ENCODE measurements around the gene P2RX7.

DNA sequence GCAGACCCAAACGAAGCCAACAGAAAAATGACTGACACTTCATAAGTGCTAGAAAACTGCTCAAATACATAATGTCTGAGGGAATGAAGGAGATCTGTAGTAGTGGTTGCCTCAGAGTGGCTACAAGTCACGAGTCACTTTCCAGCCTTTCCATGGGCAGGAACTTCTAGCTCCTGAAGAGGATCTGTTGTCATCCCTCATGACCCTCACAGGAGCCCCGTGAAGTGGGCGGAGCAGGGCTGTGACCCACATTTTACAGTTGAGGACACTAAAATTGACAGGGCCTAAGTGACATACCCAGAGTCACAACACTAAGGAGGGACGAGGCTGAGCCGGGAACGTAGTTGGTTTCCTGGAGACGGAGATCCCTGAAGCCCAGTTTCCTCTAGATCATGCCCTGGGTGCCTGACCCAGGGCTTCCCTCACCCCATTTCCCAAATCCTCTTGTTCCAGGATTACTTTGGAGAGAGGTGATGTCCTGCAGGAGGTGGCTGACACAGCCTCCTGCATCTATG, 45.8 kb upstream of the P2RX7 start:
- TF ChIP-seq, protein P1, sequence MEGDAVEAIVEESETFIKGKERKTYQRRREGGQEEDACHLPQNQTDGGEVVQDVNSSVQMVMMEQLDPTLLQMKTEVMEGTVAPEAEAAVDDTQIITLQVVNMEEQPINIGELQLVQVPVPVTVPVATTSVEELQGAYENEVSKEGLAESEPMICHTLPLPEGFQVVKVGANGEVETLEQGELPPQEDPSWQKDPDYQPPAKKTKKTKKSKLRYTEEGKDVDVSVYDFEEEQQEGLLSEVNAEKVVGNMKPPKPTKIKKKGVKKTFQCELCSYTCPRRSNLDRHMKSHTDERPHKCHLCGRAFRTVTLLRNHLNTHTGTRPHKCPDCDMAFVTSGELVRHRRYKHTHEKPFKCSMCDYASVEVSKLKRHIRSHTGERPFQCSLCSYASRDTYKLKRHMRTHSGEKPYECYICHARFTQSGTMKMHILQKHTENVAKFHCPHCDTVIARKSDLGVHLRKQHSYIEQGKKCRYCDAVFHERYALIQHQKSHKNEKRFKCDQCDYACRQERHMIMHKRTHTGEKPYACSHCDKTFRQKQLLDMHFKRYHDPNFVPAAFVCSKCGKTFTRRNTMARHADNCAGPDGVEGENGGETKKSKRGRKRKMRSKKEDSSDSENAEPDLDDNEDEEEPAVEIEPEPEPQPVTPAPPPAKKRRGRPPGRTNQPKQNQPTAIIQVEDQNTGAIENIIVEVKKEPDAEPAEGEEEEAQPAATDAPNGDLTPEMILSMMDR (IDR thresholded peaks at IDR 0.05) = no peak
- TF ChIP-seq POLR2AphosphoS5 (IDR thresholded peaks at IDR 0.05; ENCODE audit: low read depth, low read length) = no peak
- no peak for TF ChIP-seq TCF7L2 (IDR thresholded peaks at IDR 0.05; ENCODE audit: low read depth, low read length)
- TF ChIP-seq, protein P2, sequence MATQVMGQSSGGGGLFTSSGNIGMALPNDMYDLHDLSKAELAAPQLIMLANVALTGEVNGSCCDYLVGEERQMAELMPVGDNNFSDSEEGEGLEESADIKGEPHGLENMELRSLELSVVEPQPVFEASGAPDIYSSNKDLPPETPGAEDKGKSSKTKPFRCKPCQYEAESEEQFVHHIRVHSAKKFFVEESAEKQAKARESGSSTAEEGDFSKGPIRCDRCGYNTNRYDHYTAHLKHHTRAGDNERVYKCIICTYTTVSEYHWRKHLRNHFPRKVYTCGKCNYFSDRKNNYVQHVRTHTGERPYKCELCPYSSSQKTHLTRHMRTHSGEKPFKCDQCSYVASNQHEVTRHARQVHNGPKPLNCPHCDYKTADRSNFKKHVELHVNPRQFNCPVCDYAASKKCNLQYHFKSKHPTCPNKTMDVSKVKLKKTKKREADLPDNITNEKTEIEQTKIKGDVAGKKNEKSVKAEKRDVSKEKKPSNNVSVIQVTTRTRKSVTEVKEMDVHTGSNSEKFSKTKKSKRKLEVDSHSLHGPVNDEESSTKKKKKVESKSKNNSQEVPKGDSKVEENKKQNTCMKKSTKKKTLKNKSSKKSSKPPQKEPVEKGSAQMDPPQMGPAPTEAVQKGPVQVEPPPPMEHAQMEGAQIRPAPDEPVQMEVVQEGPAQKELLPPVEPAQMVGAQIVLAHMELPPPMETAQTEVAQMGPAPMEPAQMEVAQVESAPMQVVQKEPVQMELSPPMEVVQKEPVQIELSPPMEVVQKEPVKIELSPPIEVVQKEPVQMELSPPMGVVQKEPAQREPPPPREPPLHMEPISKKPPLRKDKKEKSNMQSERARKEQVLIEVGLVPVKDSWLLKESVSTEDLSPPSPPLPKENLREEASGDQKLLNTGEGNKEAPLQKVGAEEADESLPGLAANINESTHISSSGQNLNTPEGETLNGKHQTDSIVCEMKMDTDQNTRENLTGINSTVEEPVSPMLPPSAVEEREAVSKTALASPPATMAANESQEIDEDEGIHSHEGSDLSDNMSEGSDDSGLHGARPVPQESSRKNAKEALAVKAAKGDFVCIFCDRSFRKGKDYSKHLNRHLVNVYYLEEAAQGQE (IDR thresholded peaks at IDR 0.05; ENCODE audit: insufficient read depth in 1 of 2, low read depth in 2 of 2, low read length in 1 of 2) = no peak
- no peak for TF ChIP-seq SIN3A (IDR thresholded peaks at IDR 0.05; ENCODE audit: borderline replicate concordance, insufficient read depth, low read depth, low read length)

All from Panc1 (cell line).